Loucy (cell line): Measurements from ENCODE around the gene NUP88.

ENCODE experiments used
- H2AFZ ChIP-seq: fragments of 200-600 bp; sonication (generic); 2 replicates; pipeline ENCODE4 v1.6.0; 2016; ENCODE audit warnings: antibody characterized with exemption, mild to moderate bottlenecking, low read length, moderate library complexity
- H3F3A ChIP-seq: fragments of 200-600 bp; 2 replicates; pipeline ENCODE4 v1.6.0; 2016; ENCODE audit warnings: antibody characterized with exemption, low read depth, mild to moderate bottlenecking
- H3K27me3 ChIP-seq: fragments of 200-600 bp; sonication (generic); 2 replicates; pipeline ENCODE4 v1.6.1; 2014; ENCODE audit warnings: low read length, mild to moderate bottlenecking; ENCODE audit not compliant: insufficient read depth, poor library complexity, severe bottlenecking
- H3K36me3 ChIP-seq: fragments of 200-600 bp; sonication (generic); 2 replicates; pipeline ENCODE4 v1.6.1; 2016; ENCODE audit warnings: low read length; ENCODE audit not compliant: insufficient read depth
- H3K4me1 ChIP-seq: fragments of 200-600 bp; sonication (generic); 2 replicates; pipeline ENCODE4 v1.5.1; 2014; ENCODE audit warnings: low read length, mild to moderate bottlenecking; ENCODE audit not compliant: insufficient read depth, poor library complexity, severe bottlenecking
- H3K4me2 ChIP-seq: fragments of 200-600 bp; sonication (generic); 2 replicates; pipeline ENCODE4 v1.6.0; 2014; ENCODE audit warnings: antibody characterized with exemption, low read length, low read depth, mild to moderate bottlenecking; ENCODE audit not compliant: poor library complexity, severe bottlenecking
- H3K4me3 ChIP-seq: fragments of 200-600 bp; sonication (generic); 2 replicates; pipeline ENCODE4 v1.5.1; 2014; ENCODE audit warnings: low read length, mild to moderate bottlenecking, mixed read lengths; ENCODE audit not compliant: poor library complexity, severe bottlenecking
- H3K79me2 ChIP-seq: fragments of 200-600 bp; sonication (generic); 2 replicates; pipeline ENCODE4 v1.6.1; 2014; ENCODE audit warnings: low read length; ENCODE audit not compliant: insufficient read depth
- H3K9ac ChIP-seq: fragments of 200-600 bp; sonication (generic); 2 replicates; pipeline ENCODE4 v1.6.0; 2014; ENCODE audit warnings: mild to moderate bottlenecking, low read depth, low read length, moderate library complexity; ENCODE audit not compliant: poor library complexity, severe bottlenecking
- H3K9me2 ChIP-seq: fragments of 200-600 bp; sonication (generic); replicated peaks from 2 replicates; pipeline ENCODE4 v1.6.1; 2016; ENCODE audit warnings: low read depth, low read length, mixed read lengths
- H3K9me3 ChIP-seq: fragments of 200-600 bp; sonication (generic); 2 replicates; pipeline ENCODE4 v1.6.1; 2014; ENCODE audit warnings: mild to moderate bottlenecking, antibody characterized with exemption, low read length, low read depth; ENCODE audit not compliant: insufficient read depth
- H4K20me1 ChIP-seq: fragments of 200-600 bp; sonication (generic); 2 replicates; pipeline ENCODE4 v1.6.0; 2014; ENCODE audit warnings: antibody characterized with exemption, low read length, mild to moderate bottlenecking; ENCODE audit not compliant: insufficient read depth, poor library complexity, severe bottlenecking
- EZH2phosphoT487 ChIP-seq: fragments of 200-600 bp; IDR thresholded peaks from 2 replicates; pipeline ENCODE4 v1.6.1; 2018; ENCODE audit warnings: antibody characterized with exemption, mild to moderate bottlenecking, moderate library complexity, borderline replicate concordance
- TF ChIP-seq, protein P1 (sequence below): fragments of 200-600 bp; sonication (generic); conservative IDR thresholded peaks from 2 replicates; pipeline ENCODE4 v1.5.1; 2014; ENCODE audit warnings: mild to moderate bottlenecking, antibody characterized with exemption, low read length

The NUP88 gene

DNA sequence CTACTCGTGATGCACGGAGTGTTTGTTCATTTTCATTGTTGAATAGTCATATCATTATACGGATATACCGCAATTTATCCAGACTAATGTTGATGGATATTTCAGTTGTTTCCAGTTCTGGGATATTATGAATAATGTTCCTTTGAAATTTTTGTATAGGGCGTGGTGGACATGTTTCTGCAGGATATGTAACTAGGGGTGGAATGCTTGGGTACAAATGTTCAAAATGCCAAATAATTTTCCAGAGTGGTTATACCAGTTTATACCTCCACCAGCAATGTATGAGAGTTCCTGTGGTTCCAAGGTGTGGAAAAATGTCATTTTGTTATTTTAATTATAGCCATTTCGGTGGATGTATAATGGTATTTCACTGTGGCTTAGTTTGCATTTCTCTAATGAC is 53.6 kb downstream of the NUP88 start:
- Histone ChIP-seq H3F3A (no peaks in the 10 kb centered on the region), H3K9me2 (no peaks in the 10 kb centered on the region), H3K27me3 (no peaks in the 10 kb centered on the region), H3K36me3 (peaks cover 56% of the 10 kb centered on the region; the same call in 1 of the 2 replicates), H3K79me2 (no peaks in the 10 kb centered on the region), H3K4me2 (no peak overlapping the region), H3K9ac (no peak overlapping the region), H4K20me1 (no peaks in the 10 kb centered on the region), H3K4me3 (no peak overlapping the region), H2AFZ (no peak overlapping the region), H3K4me1 (no peaks in the 10 kb centered on the region), H3K9me3 (no peaks in the 10 kb centered on the region)
- TF ChIP-seq, protein P1, sequence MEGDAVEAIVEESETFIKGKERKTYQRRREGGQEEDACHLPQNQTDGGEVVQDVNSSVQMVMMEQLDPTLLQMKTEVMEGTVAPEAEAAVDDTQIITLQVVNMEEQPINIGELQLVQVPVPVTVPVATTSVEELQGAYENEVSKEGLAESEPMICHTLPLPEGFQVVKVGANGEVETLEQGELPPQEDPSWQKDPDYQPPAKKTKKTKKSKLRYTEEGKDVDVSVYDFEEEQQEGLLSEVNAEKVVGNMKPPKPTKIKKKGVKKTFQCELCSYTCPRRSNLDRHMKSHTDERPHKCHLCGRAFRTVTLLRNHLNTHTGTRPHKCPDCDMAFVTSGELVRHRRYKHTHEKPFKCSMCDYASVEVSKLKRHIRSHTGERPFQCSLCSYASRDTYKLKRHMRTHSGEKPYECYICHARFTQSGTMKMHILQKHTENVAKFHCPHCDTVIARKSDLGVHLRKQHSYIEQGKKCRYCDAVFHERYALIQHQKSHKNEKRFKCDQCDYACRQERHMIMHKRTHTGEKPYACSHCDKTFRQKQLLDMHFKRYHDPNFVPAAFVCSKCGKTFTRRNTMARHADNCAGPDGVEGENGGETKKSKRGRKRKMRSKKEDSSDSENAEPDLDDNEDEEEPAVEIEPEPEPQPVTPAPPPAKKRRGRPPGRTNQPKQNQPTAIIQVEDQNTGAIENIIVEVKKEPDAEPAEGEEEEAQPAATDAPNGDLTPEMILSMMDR, result no peak
- no peak for TF ChIP-seq EZH2phosphoT487

DNA sequence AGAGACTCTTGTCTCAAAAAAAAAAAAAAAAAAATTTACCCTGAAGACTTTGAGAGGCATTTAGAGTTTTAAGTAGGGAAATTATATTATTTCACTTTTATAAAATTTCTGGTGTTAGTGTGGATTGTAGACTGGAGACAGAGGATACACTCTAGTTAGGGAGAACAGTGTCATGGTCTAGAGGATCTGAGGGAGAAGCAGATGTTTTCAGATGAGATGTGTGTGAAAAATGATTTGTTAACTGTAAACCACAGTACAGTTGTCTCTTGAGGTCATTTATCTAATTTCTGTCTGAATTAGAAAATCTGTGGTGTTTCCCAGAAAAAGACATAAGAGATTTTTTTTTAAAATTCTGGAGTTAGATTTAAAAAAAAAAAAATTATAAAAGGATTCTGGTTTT is 54.8 kb downstream of the NUP88 start:
- H3K9me3 ChIP-seq, result no peaks in the 10 kb centered on the region
- no peaks in the 10 kb centered on the region for H3K9me2 ChIP-seq
- no peaks in the 10 kb centered on the region for H3K27me3 ChIP-seq
- H3K9ac ChIP-seq, result no peak overlapping the region
- H2AFZ ChIP-seq, result no peak overlapping the region
- no peaks in the 10 kb centered on the region for H4K20me1 ChIP-seq
- no peak overlapping the region for H3K4me2 ChIP-seq
- TF ChIP-seq, protein P1, result no peak
- TF ChIP-seq EZH2phosphoT487, result no peak
- no peaks in the 10 kb centered on the region for H3K4me1 ChIP-seq
- no peaks in the 10 kb centered on the region for H3F3A ChIP-seq
- H3K4me3 ChIP-seq, result no peak overlapping the region
- H3K36me3 ChIP-seq, result peaks cover 48% of the 10 kb centered on the region; the same call in 1 of the 2 replicates
- no peaks in the 10 kb centered on the region for H3K79me2 ChIP-seq

DNA sequence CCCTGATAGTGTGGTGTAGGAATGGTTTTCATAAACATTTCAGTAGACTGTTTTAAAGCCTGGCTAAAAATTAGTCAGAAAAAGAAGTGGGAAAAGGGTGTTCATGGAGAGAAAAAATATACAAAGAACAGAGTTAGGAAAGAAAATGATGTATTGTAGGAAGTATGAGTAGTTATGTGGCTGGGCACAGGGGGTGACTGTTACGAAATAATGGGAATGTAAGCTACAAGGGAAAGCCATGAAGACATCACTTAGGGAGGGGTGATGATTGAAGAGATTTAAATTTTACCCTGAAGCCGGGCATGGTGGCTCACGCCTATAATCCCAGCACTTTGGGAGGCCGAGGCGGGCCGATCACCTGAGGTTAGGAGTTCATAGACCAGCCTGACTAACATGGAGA is 55.3 kb downstream of the NUP88 start:
- no peaks in the 10 kb centered on the region for H3K9me3 ChIP-seq
- H3F3A ChIP-seq, result no peaks in the 10 kb centered on the region
- no peak overlapping the region for H3K4me3 ChIP-seq
- no peaks in the 10 kb centered on the region for H4K20me1 ChIP-seq
- no peaks in the 10 kb centered on the region for H3K4me1 ChIP-seq
- no peak overlapping the region for H3K9ac ChIP-seq
- no peaks in the 10 kb centered on the region for H3K9me2 ChIP-seq
- peaks cover 44% of the 10 kb centered on the region; the same call in 1 of the 2 replicates for H3K36me3 ChIP-seq
- TF ChIP-seq, protein P1, result no peak
- TF ChIP-seq EZH2phosphoT487, result no peak
- H3K27me3 ChIP-seq, result no peaks in the 10 kb centered on the region
- H2AFZ ChIP-seq, result no peak overlapping the region
- H3K79me2 ChIP-seq, result no peaks in the 10 kb centered on the region
- H3K4me2 ChIP-seq, result no peak overlapping the region
